Gastroesophageal sphincter (tissue), 4 donors: Measurements from ENCODE around the gene ZFP69B. TPM values are rescaled to one million over a fixed set of nuclear protein-coding genes. Genes with fewer than 3 reads are reported as not detected.

Experiments
- ATAC-seq: fragments of 150-250 bp; one replicate; pipeline ENCODE4 v1.9.1; 2016; ENCODE audit warnings: mild to moderate bottlenecking, moderate library complexity
- H3K27ac ChIP-seq, 4 donors: fragments of 200-600 bp; sonication (generic) in 3 of 4; 1 replicate in 3 of 4; 2 replicates in 1 of 4; pipeline ENCODE4 v1.5.1; 2016 to 2019
- H3K27me3 ChIP-seq: fragments of 200-600 bp; sonication (generic); one replicate; pipeline ENCODE4 v1.5.1; 2019
- H3K36me3 ChIP-seq, 2 donors: fragments of 200-600 bp; sonication (generic); one replicate each; pipeline ENCODE4 v1.5.1; 2019; ENCODE audit warnings: control low read depth in 1 of 2
- H3K4me1 ChIP-seq, 3 donors: fragments of 200-600 bp; sonication (generic); 1 replicate in 2 of 3; 2 replicates in 1 of 3; pipeline ENCODE4 v1.5.1; 2016 to 2019; ENCODE audit warnings: control low read depth in 2 of 3
- H3K4me3 ChIP-seq, 2 donors: fragments of 200-600 bp; sonication (generic); one replicate each; pipeline ENCODE4 v1.5.1; 2019; ENCODE audit warnings: mild to moderate bottlenecking in 1 of 2, moderate library complexity in 1 of 2
- H3K9me3 ChIP-seq, 3 donors: fragments of 200-600 bp; sonication (generic); one replicate each; pipeline ENCODE4 v1.5.1; 2017 to 2019; ENCODE audit warnings: control low read depth in 2 of 3
- CTCF ChIP-seq, 4 experiments: fragments of 200-600 bp in 2 of 4; fragments of 450-650 bp in 2 of 4; sonication (generic) in 1 of 4; IDR thresholded peaks; one replicate each; pipeline ENCODE4 v1.5.1; 2017 to 2019; ENCODE audit warnings: antibody characterized with exemption in 4 of 4, mild to moderate bottlenecking in 2 of 4, moderate library complexity in 2 of 4
- EP300 ChIP-seq: sonication (generic); formaldehyde crosslinking; IDR thresholded peaks from one replicate; pipeline ENCODE4 v1.6.1; 2017; ENCODE audit warnings: antibody characterized with exemption, mild to moderate bottlenecking
- POLR2A ChIP-seq, 2 donors: fragments of 450-650 bp; IDR thresholded peaks; one replicate each; pipeline ENCODE4 v1.6.1; 2017; ENCODE audit warnings: antibody characterized with exemption in 2 of 2, mild to moderate bottlenecking in 2 of 2, moderate library complexity in 1 of 2
- POLR2AphosphoS5 ChIP-seq: sonication (generic); formaldehyde crosslinking; IDR thresholded peaks from one replicate; pipeline ENCODE4 v1.6.1; 2017; ENCODE audit warnings: antibody characterized with exemption
- WGBS, 2 donors: methylation state at CpG; one replicate each; pipeline ENCODE4 v1.1.5; 2018; ENCODE audit warnings: low coverage in 1 of 2; 5-methylcytosine and 5-hydroxymethylcytosine counted together
- total RNA-seq, 4 donors: library from RNA; depleted of rRNA; stranded (reverse); fragments of >200 nt; gene quantifications; one replicate each; pipeline ENCODE4 v1.1.0, GENCODE V29; 2016

The ZFP69B gene
- total RNA-seq, 4 donors from 2014 or later, result 0.54 to 1.4 (median 1.2) TPM; not detected in 1

- Histone ChIP-seq H3K4me3 (no peak overlapping the region), H3K4me1 (no peaks in the 10 kb centered on the region), H3K27me3 (no peaks in the 10 kb centered on the region), H3K9me3 (no peaks in the 10 kb centered on the region), H3K36me3 (no peaks in the 10 kb centered on the region), H3K27ac (no peak overlapping the region)
- WGBS, 2 donors, result 58 to 74% methylated on average over 3 of the region's 3 CpGs
- ATAC-seq, result no peak
- TF ChIP-seq EP300, result no peak
- TF ChIP-seq POLR2A (IDR thresholded peaks at IDR 0.05), result no peak
- TF ChIP-seq CTCF (IDR thresholded peaks at IDR 0.05), result no peak
- no peak for TF ChIP-seq POLR2AphosphoS5
Measured at GRCh38 chr1:40432644-40433390, 17.5 kb upstream of the ZFP69B start.

GRCh38 chr1:40435471-40435870 lies 14.8 kb upstream of the ZFP69B start:
- H3K36me3 ChIP-seq, result no peaks in the 10 kb centered on the region
- ATAC-seq, result no peak
- no peaks in the 10 kb centered on the region for H3K9me3 ChIP-seq
- no peaks in the 10 kb centered on the region for H3K4me1 ChIP-seq
- TF ChIP-seq EP300, result no peak
- TF ChIP-seq POLR2AphosphoS5, result no peak
- TF ChIP-seq CTCF (IDR thresholded peaks at IDR 0.05), result no peak
- no peak for TF ChIP-seq POLR2A (IDR thresholded peaks at IDR 0.05)
- H3K4me3 ChIP-seq, result no peak overlapping the region
- no peaks in the 10 kb centered on the region for H3K27me3 ChIP-seq
- no peak overlapping the region for H3K27ac ChIP-seq
- 45% methylated on average over 2 of the region's 5 CpGs; no CpG with 5 or more reads in 1 of the 2 donors for WGBS, 2 donors

GRCh38 chr1:40435876-40436275 lies 14.4 kb upstream of the ZFP69B start:
- TF ChIP-seq POLR2A (IDR thresholded peaks at IDR 0.05), result no peak
- no peak for TF ChIP-seq EP300
- no peak for TF ChIP-seq CTCF (IDR thresholded peaks at IDR 0.05)
- TF ChIP-seq POLR2AphosphoS5, result no peak
- ATAC-seq, result no peak
- Histone ChIP-seq H3K36me3 (no peaks in the 10 kb centered on the region), H3K27ac (no peak overlapping the region), H3K27me3 (no peaks in the 10 kb centered on the region), H3K4me1 (no peaks in the 10 kb centered on the region), H3K4me3 (no peak overlapping the region), H3K9me3 (no peaks in the 10 kb centered on the region)
- WGBS, 2 donors, result 69 to 93% methylated on average over 3 to 4 of the region's 4 CpGs

GRCh38 chr1:40438391-40439015 lies 11.8 kb upstream of the ZFP69B start:
- no peaks in the 10 kb centered on the region for H3K4me1 ChIP-seq
- no peaks in the 10 kb centered on the region for H3K36me3 ChIP-seq
- H3K27me3 ChIP-seq, result no peaks in the 10 kb centered on the region
- H3K4me3 ChIP-seq, result no peak overlapping the region
- ATAC-seq, result no peak
- no peak overlapping the region for H3K27ac ChIP-seq
- no peaks in the 10 kb centered on the region for H3K9me3 ChIP-seq
- TF ChIP-seq POLR2AphosphoS5 (no peak), CTCF (IDR thresholded peaks at IDR 0.05) (peak in 3 of 4 experiments; percentile 15 to 56 (median 40))
- WGBS, 2 donors, result 71% methylated on average over 3 of the region's 3 CpGs

GRCh38 chr1:40439247-40439646 lies 11.0 kb upstream of the ZFP69B start:
- 74 to 86% methylated on average over 4 to 5 of the region's 5 CpGs for WGBS, 2 donors
- no peak for ATAC-seq
- Histone ChIP-seq H3K4me1 (no peaks in the 10 kb centered on the region), H3K4me3 (no peak overlapping the region), H3K27me3 (no peaks in the 10 kb centered on the region), H3K27ac (no peak overlapping the region), H3K9me3 (no peaks in the 10 kb centered on the region), H3K36me3 (no peaks in the 10 kb centered on the region)
- TF ChIP-seq EP300, result no peak
- no peak for TF ChIP-seq POLR2A (IDR thresholded peaks at IDR 0.05)
